Stomach (tissue), 9 donors: ENCODE data around the gene MFSD6. TPM values are rescaled to one million over a fixed set of nuclear protein-coding genes. Genes with fewer than 3 reads are reported as not detected.
"Not testable (repeated sequence)": the region's sequence is repeated elsewhere in the genome, so short reads cannot be mapped to it uniquely, and the experiment has no call there.

ENCODE experiments used
- DNase-seq, 2 donors: peaks; one replicate each; pipeline versions ENCODE4 v3.0.0 to v3.0.0-alpha.2; 2013 to 2019
- H3K27ac ChIP-seq, 5 donors: fragments of 200-600 bp in 4 of 5; sonication (generic) in 4 of 5; one replicate each; pipeline ENCODE4 v1.5.1; 2013 to 2019; ENCODE audit warnings: mild to moderate bottlenecking in 1 of 5, moderate library complexity in 1 of 5
- H3K27me3 ChIP-seq, 3 donors: fragments of 200-600 bp; sonication (generic); one replicate each; pipeline ENCODE4 v1.5.1; 2017 to 2019; ENCODE audit warnings: mixed run types in 1 of 3
- H3K36me3 ChIP-seq, 4 donors: fragments of 200-600 bp; sonication (generic); 1 replicate in 3 of 4; 2 replicates in 1 of 4; pipeline ENCODE4 v1.5.1; 2016 to 2019
- H3K4me1 ChIP-seq, 4 donors: fragments of 200-600 bp; sonication (generic); one replicate each; pipeline ENCODE4 v1.5.1; 2016 to 2019
- H3K4me3 ChIP-seq, 4 donors: fragments of 200-600 bp; sonication (generic) in 3 of 4; one replicate each; pipeline ENCODE4 v1.5.1; 2016 to 2019; ENCODE audit warnings: mild to moderate bottlenecking in 1 of 4
- H3K9me3 ChIP-seq, 4 donors: fragments of 200-600 bp; sonication (generic); one replicate each; pipeline ENCODE4 v1.5.1; 2016 to 2019
- EP300 ChIP-seq: sonication (generic); formaldehyde crosslinking; IDR thresholded peaks from one replicate; pipeline ENCODE4 v1.6.1; 2017; ENCODE audit warnings: antibody characterized with exemption
- POLR2A ChIP-seq, 4 donors: fragments of 450-650 bp; IDR thresholded peaks; one replicate each; pipeline ENCODE4 v1.6.1; 2016; ENCODE audit warnings: antibody characterized with exemption in 4 of 4, control low read depth in 2 of 4, mild to moderate bottlenecking in 1 of 4, moderate library complexity in 1 of 4
- POLR2AphosphoS5 ChIP-seq, 3 donors: sonication (generic); formaldehyde crosslinking; IDR thresholded peaks; one replicate each; pipeline ENCODE4 v1.6.1; 2016; ENCODE audit warnings: antibody characterized with exemption in 3 of 3
- WGBS, 5 donors: extraction: QIAGEN DNeasy Blood & Tissue Kit in 3 of 5; methylation state at CpG; one replicate each; pipeline versions ENCODE4 v1.1.5 to v1.1.7; 2013 to 2018; 5-methylcytosine and 5-hydroxymethylcytosine counted together
- intact Hi-C: fragments of 100-400 bp; cut with DNase I; formaldehyde crosslinking; loops from one replicate; pipeline ENCODE4 v1.15.1; 2023; ENCODE audit warnings: low total_unique reads
- polyA plus RNA-seq, 3 donors: library from polyadenylated mRNA; stranded (reverse); fragments of 200-250 nt; gene quantifications; one replicate each; pipeline ENCODE4 v1.2.3, GENCODE V29; 2013
- total RNA-seq, 5 donors: library from RNA; depleted of rRNA; stranded (reverse); fragments of >200 nt; gene quantifications; one replicate each; pipeline versions ENCODE4 v1.1.0 to v1.2.3, GENCODE V29; 2014 to 2016
- TF ChIP-seq, protein P1 (sequence below), 7 experiments: fragments of 450-650 bp in 4 of 7; fragments of 200-600 bp in 3 of 7; sonication (generic) in 3 of 7; IDR thresholded peaks; one replicate each; pipeline ENCODE4 v1.5.1; 2016 to 2019; ENCODE audit warnings: antibody characterized with exemption in 7 of 7, control low read depth in 2 of 7, mild to moderate bottlenecking in 1 of 7
- donor health status: healthy with polysubstance abuse.
- donor health status: Bipolar disorder and iron deficiency.
- donor health status: healthy.

The MFSD6 gene
- total and polyA plus RNA-seq, 8 donors, result 9.2 to 134 (median 37.2) TPM

GRCh38 chr2:190490502-190490901, 82.3 kb downstream of the MFSD6 start:
- TF ChIP-seq, protein P1, sequence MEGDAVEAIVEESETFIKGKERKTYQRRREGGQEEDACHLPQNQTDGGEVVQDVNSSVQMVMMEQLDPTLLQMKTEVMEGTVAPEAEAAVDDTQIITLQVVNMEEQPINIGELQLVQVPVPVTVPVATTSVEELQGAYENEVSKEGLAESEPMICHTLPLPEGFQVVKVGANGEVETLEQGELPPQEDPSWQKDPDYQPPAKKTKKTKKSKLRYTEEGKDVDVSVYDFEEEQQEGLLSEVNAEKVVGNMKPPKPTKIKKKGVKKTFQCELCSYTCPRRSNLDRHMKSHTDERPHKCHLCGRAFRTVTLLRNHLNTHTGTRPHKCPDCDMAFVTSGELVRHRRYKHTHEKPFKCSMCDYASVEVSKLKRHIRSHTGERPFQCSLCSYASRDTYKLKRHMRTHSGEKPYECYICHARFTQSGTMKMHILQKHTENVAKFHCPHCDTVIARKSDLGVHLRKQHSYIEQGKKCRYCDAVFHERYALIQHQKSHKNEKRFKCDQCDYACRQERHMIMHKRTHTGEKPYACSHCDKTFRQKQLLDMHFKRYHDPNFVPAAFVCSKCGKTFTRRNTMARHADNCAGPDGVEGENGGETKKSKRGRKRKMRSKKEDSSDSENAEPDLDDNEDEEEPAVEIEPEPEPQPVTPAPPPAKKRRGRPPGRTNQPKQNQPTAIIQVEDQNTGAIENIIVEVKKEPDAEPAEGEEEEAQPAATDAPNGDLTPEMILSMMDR (IDR thresholded peaks at IDR 0.05), result no peak
- TF ChIP-seq POLR2AphosphoS5 (IDR thresholded peaks at IDR 0.05), result no peak
- TF ChIP-seq POLR2A (IDR thresholded peaks at IDR 0.05), result no peak
- no peak for TF ChIP-seq EP300
- intact Hi-C loops, result no loop called here
- no peak for DNase-seq
- Histone ChIP-seq H3K9me3 (no peaks in the 10 kb centered on the region), H3K27ac (no peak overlapping the region), H3K4me3 (no peak overlapping the region), H3K27me3 (no peaks in the 10 kb centered on the region), H3K4me1 (peaks cover 0 to 28% (median 14%) of the 10 kb centered on the region in 4 donors), H3K36me3 (peaks cover 15 to 46% (median 40%) of the 10 kb centered on the region in 4 donors)
- WGBS, 5 donors, result 78 to 99% (median 94%) methylated on average over 3 of the region's 3 CpGs

DNA sequence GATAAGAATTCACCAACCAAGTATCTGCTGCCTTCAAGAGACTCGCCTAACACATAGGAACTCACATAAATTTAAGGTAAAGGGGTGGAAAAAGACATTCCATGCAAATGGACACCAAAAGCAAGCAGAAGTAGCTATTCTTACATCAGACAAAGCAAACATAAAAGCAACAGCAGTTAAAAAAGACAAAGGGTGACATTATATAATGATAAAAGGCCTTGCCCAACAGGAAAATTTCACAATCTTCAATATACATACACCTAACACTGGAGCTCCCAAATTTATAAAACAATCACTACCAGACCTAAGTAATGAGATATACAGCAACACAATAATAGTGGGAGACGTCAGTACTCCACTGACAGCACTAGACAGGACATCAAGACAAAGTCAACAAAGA, 84.9 kb downstream of the MFSD6 start:
- Histone ChIP-seq H3K36me3 (peaks cover 15 to 56% (median 50%) of the 10 kb centered on the region in 4 donors), H3K27ac (no peak overlapping the region), H3K9me3 (no peaks in the 10 kb centered on the region), H3K4me3 (no peak overlapping the region), H3K27me3 (no peaks in the 10 kb centered on the region), H3K4me1 (peaks cover 0 to 15% (median 5%) of the 10 kb centered on the region in 4 donors)
- DNase-seq, result no peak
- 68 to 98% (median 96%) methylated on average over 2 of the region's 2 CpGs for WGBS, 5 donors
- TF ChIP-seq POLR2AphosphoS5 (IDR thresholded peaks at IDR 0.05) (no peak), POLR2A (IDR thresholded peaks at IDR 0.05) (no peak), EP300 (no peak)
- TF ChIP-seq, protein P1 (IDR thresholded peaks at IDR 0.05), result no peak
- intact Hi-C loops, result no loop called here

DNA sequence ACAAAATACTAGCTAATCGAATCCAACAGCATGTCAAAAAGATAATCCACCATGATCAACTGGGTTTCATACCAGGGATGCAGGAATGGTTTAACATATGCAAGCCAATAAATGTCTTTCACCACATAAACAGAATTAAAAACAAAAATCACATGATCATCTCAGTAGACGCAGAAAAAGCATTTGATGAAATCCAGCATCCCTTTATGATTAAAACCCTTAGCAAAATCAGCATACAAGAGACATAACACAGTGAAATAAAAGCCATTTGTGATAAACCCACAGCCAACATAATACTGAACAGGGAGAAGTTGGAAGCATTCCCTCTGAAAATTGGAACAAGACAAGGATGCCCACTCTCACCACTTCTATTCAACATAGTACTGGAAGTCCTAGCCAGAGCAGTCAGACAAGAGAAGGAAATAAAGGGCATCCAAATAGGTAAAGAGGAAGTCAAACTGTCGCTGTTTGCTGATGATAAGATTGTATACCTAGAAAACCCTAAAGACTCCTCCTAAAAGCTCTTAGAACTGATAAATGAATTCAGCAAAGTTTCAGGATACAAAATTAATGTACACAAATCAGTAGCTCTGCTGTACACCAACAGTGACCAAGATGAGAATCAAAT, 86.6 kb downstream of the MFSD6 start:
- H3K27me3 ChIP-seq, H3K4me3 ChIP-seq, H3K27ac ChIP-seq, DNase-seq, intact Hi-C loops, H3K9me3 ChIP-seq: not testable (repeated sequence)
- Histone ChIP-seq H3K4me1 (peaks cover 0 to 25% (median 10%) of the 10 kb centered on the region in 4 donors), H3K36me3 (peaks cover 6 to 49% (median 42%) of the 10 kb centered on the region in 4 donors)
- WGBS, 5 donors, result 52 to 71% (median 67%) methylated on average over 3 of the region's 3 CpGs

GRCh38 chr2:190497428-190497827, 89.3 kb downstream of the MFSD6 start:
- Histone ChIP-seq H3K36me3 (peaks cover 0 to 37% (median 30%) of the 10 kb centered on the region in 4 donors), H3K9me3 (no peaks in the 10 kb centered on the region), H3K4me1 (peaks cover 7 to 46% (median 30%) of the 10 kb centered on the region in 4 donors), H3K27ac (peak overlapping the region in 1 of 5 donors; percentile 9), H3K4me3 (no peak overlapping the region), H3K27me3 (no peaks in the 10 kb centered on the region)
- no peak for DNase-seq
- no peak for TF ChIP-seq POLR2A (IDR thresholded peaks at IDR 0.05)
- TF ChIP-seq, protein P1 (IDR thresholded peaks at IDR 0.05), result no peak
- WGBS, 5 donors, result 81 to 88% (median 86%) methylated on average over 4 of the region's 4 CpGs
- intact Hi-C loops, result no loop called here

DNA sequence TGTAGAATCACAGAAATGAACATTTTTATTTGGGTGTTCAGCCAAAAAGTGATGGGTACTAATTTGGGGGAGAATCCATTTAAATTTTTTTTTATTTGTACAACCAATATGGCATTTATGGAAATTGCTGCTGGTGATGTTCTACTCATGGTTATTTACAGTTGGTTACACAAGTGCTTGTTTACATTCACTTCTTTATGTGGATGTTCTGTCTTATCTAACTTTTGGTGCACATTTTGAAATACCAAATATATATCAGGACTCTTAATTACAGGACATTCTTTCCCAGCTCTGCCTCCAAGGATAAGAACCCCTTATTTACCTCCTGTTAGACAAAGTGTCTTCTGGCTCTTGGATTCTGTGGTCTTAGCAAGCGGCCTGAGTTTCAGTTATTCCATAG, 91.1 kb downstream of the MFSD6 start:
- intact Hi-C loops, result no loop called here

More for the DNA sequence above, 91.1 kb downstream of the MFSD6 start:
- Histone ChIP-seq H3K36me3 (peaks cover 0 to 52% (median 31%) of the 10 kb centered on the region in 4 donors), H3K4me1 (peaks cover 7 to 46% (median 27%) of the 10 kb centered on the region in 4 donors), H3K4me3 (no peak overlapping the region), H3K27me3 (no peaks in the 10 kb centered on the region), H3K9me3 (no peaks in the 10 kb centered on the region), H3K27ac (peak overlapping the region in 4 of 5 donors; percentile 64 to 75 (median 66))
- DNase-seq, result no peak
- TF ChIP-seq POLR2AphosphoS5 (IDR thresholded peaks at IDR 0.05), result no peak
- 76 to 100% (median 90%) methylated on average over 1 of the region's 1 CpG for WGBS, 5 donors
